GM19468 (cell line): Measurements from ENCODE around the gene NSUN6.
"Not testable (repeated sequence)": the region's sequence is repeated elsewhere in the genome, so short reads cannot be mapped to it uniquely, and the experiment has no call there.

Source experiments
- ATAC-seq: cut with Tn5 transposase; IDR thresholded peaks from one replicate; pipeline ENCODE4 v1.9.1; 2021; ENCODE audit warnings: mild to moderate bottlenecking, moderate library complexity, moderate number of reproducible peaks; ENCODE audit not compliant: unreplicated experiment; ENCODE audit errors: extremely low read depth

The NSUN6 gene

GRCh38 chr10:18616337-18616736 lies 35.0 kb downstream of the NSUN6 start:
- no peak for ATAC-seq

GRCh38 chr10:18615618-18616017 lies 35.8 kb downstream of the NSUN6 start:
- no peak for ATAC-seq

DNA sequence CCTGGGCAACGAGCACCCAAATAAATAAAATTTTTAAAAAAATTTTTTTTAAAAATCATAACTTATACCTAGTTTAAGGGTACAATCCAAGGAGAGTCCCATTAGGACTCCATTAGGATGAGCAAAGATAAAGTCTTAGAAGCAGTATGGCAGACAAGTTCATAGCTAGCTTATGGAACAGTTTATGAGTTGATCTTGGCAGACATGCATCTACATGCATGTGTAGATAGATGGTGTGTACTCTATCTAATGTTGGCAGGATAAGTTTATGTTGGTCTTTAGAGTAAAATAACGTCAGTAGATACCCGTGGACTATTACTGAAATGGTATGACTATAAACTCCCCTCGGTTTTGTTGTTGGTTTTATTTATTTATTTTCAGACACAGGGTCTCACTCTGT lies 40.2 kb downstream of the NSUN6 start:
- ATAC-seq = no peak

DNA sequence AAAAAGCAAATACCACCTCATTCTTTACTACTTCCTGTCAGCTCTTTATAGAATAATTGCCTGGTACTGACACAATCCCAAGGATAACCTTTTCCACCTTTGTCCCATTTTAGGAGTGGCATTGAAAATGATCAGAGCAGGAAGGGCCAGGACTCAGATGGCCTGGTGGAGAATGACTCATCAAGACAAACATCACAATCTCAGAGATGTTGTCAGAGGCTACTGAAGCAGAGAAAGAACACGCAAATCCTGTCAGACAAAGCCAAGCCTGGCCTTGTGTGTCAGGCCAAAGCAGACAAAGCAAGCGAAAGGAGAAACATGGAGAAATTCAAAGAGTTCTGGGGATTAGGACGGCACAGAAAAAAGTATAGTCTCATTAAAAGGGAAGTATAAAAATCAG lies 40.9 kb downstream of the NSUN6 start:
- no peak for ATAC-seq

DNA sequence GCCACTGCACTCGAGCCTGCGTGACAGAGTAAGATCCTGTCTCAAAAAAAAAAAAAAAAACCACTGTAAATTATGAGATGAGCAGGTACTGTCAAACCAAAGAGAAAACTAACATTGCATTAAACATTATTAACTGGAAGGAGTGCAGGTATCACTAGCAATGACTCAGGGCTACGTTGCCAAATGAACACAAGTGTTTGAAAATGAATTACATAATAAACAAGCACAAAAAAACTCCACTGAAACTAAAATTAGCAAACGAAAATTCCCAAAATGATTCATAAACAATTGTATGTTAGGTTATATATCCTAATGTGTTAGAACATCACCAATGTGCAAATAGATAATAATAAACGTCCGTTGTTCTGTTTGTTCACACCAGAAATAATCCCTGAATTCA lies 42.8 kb downstream of the NSUN6 start:
- ATAC-seq = no peak

GRCh38 chr10:18607503-18608378 lies 43.6 kb downstream of the NSUN6 start:
- no peak for ATAC-seq

GRCh38 chr10:18606051-18606695 lies 45.2 kb downstream of the NSUN6 start:
- no peak for ATAC-seq

DNA sequence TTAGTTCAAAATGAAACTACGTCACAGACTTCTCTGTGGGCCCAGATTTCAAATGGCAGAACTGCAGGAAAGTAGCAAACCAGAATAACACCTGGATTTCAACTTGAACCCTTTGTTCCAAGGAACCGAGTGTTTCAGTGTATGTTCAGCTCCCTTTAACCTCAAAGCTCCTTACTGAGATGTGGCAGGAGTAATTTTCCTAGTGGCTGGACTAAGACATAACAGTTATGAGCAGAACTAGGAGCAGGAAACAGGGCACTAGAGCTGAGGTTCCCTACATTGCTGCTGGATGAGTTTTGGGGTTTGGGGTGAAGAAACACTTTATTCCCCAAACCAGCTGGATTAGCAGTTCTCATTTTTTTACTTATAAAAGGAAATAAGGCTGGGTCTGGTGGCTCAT lies 50.1 kb downstream of the NSUN6 start:
- no peak for ATAC-seq

DNA sequence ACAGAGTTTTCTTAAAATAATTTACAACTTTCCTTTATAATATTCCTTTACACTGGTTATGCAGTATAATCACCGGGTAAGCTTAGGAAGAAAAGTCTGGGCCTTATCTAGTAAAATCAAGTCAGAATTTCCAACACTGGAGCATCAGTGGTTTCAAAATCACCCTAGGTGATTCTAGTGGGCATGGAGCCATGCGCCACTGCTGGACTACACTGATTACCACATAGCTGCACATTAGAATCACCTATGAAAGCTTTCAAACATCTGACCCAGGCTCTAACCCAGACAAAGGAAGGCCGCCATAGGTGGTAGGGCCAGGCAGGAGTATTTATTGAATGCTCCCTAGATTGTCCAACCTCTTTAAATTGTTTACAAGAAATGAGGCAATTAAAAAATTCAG lies 52.0 kb downstream of the NSUN6 start:
- no peak for ATAC-seq

- ATAC-seq = no peak
Measured at GRCh38 chr10:18594574-18595156, 56.7 kb downstream of the NSUN6 start.

GRCh38 chr10:18591141-18591540 lies 60.2 kb downstream of the NSUN6 start:
- ATAC-seq = not testable (repeated sequence)

GRCh38 chr10:18586637-18587036 lies 64.8 kb downstream of the NSUN6 start:
- ATAC-seq = not testable (repeated sequence)

DNA sequence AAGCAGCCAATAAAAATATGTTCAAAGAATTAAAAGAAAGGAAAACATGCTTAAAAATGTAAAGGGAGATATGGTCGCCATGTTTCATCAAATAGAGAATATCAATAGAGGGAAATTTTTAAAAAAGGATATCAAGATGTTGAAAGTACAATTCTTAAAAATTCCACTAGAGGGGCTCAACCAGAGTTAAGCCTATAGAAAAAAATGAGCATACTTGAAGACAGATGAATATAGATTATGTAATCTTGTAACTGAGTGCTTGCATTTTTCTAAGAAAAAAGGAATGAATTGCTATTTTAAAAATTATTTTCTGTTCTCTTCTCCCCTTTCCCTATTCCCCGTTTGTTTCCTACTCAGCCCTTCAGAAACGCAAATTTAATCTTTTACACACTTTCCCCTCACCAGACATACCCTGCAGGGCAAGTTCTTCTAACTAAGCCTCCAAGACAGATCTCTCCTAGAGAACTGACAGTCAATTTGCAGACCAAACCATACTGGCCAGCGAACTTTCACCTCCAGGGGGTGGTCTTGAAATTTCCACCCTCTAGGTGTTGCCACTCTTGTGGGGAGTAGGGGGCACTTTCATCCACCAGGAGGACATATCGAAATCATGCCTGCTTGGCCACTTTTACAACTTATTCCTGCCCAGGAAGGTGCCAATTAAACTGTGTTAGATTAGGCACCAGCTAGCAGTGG lies 67.7 kb downstream of the NSUN6 start:
- no peak for ATAC-seq

GRCh38 chr10:18582803-18583202 lies 68.6 kb downstream of the NSUN6 start:
- ATAC-seq = no peak

GRCh38 chr10:18577823-18578685 lies 73.3 kb downstream of the NSUN6 start:
- ATAC-seq = no peak

- ATAC-seq = no peak
Measured at GRCh38 chr10:18576586-18576985, 74.8 kb downstream of the NSUN6 start.

GRCh38 chr10:18572959-18573561 lies 78.3 kb downstream of the NSUN6 start:
- no peak for ATAC-seq

GRCh38 chr10:18571780-18572179 lies 79.6 kb downstream of the NSUN6 start:
- ATAC-seq = no peak

DNA sequence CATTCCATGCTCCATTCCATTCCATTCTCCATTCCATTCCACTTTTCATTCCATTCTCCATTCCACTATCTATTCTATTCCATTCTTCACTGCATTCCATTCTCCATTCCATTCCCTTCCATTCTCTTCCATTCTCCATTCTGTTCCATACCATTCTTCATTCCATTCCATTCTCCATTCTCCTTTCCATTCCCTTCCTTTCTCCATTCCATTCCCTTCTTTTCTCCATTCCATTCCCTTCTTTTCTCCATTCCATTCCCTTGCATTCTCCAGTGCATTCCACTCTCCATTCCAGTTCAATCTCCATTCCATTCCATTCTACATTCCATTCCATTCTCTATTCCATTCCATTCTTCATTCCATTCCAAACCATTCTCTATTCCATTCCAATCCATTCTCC lies 80.3 kb downstream of the NSUN6 start:
- ATAC-seq = no peak
